HepG2 (cell line): ENCODE results near the gene LRRC27. TPM values are rescaled to one million over a fixed set of nuclear protein-coding genes. Genes with fewer than 3 reads are reported as not detected.

ENCODE experiments used
- BRD4 ChIP-seq: sonication (generic); formaldehyde crosslinking; IDR thresholded peaks from 2 replicates; pipeline ENCODE4 v1.4.0; 2020; ENCODE audit warnings: missing genetic modification reagents
- CREBL2 ChIP-seq: sonication (generic); formaldehyde crosslinking; IDR thresholded peaks from 2 replicates; pipeline ENCODE4 v1.8.1; 2023; ENCODE audit warnings: missing genetic modification reagents, mild to moderate bottlenecking, borderline replicate concordance
- CREM ChIP-seq, 2 experiments: sonication (generic) in 1 of 2; formaldehyde crosslinking in 1 of 2; IDR thresholded peaks; 2 replicates each; pipeline versions ENCODE4 v1.4.0 to v1.6.1; 2016 to 2020; ENCODE audit warnings: antibody characterized with exemption in 1 of 2, mild to moderate bottlenecking in 1 of 2, missing genetic modification reagents in 1 of 2
- ETV5 ChIP-seq: IDR thresholded peaks from 2 replicates; pipeline ENCODE4 v1.6.1; 2018; ENCODE audit warnings: missing biosample characterization, missing genetic modification reagents, inconsistent platforms, borderline replicate concordance
- FOXC1 ChIP-seq: sonication (generic); formaldehyde crosslinking; IDR thresholded peaks from 2 replicates; pipeline ENCODE4 v1.8.0; 2022; ENCODE audit warnings: mild to moderate bottlenecking, missing genetic modification reagents, borderline replicate concordance
- GMEB2 ChIP-seq: IDR thresholded peaks from 2 replicates; pipeline ENCODE4 v1.6.1; 2016; ENCODE audit warnings: missing biosample characterization, missing genetic modification reagents, low read depth
- HMGXB3 ChIP-seq: sonication (generic); formaldehyde crosslinking; IDR thresholded peaks from 2 replicates; pipeline ENCODE4 v1.4.0; 2020; ENCODE audit warnings: missing genetic modification reagents, borderline replicate concordance
- MAZ ChIP-seq, 2 experiments: sonication (generic) in 1 of 2; formaldehyde crosslinking in 1 of 2; IDR thresholded peaks; 2 replicates each; pipeline versions ENCODE4 v1.5.0 to v1.6.1; 2012 to 2020; ENCODE audit warnings: low read depth in 2 of 2, mild to moderate bottlenecking in 2 of 2, borderline replicate concordance in 1 of 2, improper control_type of control experiment in 1 of 2, low read length in 1 of 2, missing genetic modification reagents in 1 of 2, moderate library complexity in 1 of 2
- MEIS2 ChIP-seq: sonication (generic); formaldehyde crosslinking; IDR thresholded peaks from 2 replicates; pipeline ENCODE4 v1.9.0; 2021; ENCODE audit warnings: mild to moderate bottlenecking, missing genetic modification reagents
- NFATC3 ChIP-seq: sonication (generic); formaldehyde crosslinking; IDR thresholded peaks from 2 replicates; pipeline ENCODE4 v1.5.1; 2020; ENCODE audit warnings: mild to moderate bottlenecking, missing genetic modification reagents
- ZC3H4 ChIP-seq: sonication (generic); formaldehyde crosslinking; IDR thresholded peaks from 2 replicates; pipeline ENCODE4 v1.4.0; 2020; ENCODE audit warnings: missing genetic modification reagents, borderline replicate concordance
- ZFP1 ChIP-seq: IDR thresholded peaks from 2 replicates; pipeline ENCODE4 v1.6.1; 2016
- ZFY ChIP-seq: sonication (generic); formaldehyde crosslinking; IDR thresholded peaks from 2 replicates; pipeline ENCODE4 v1.4.0; 2020; ENCODE audit warnings: missing genetic modification reagents
- ZMAT5 ChIP-seq: sonication (generic); formaldehyde crosslinking; IDR thresholded peaks from 2 replicates; pipeline ENCODE4 v1.5.0; 2020; ENCODE audit warnings: mild to moderate bottlenecking, low read depth, missing genetic modification reagents, borderline replicate concordance
- ZNF253 ChIP-seq: sonication (generic); formaldehyde crosslinking; IDR thresholded peaks from 2 replicates; pipeline ENCODE4 v1.8.0; 2022; ENCODE audit warnings: mild to moderate bottlenecking, missing genetic modification reagents, borderline replicate concordance
- ZNF749 ChIP-seq: sonication (generic); formaldehyde crosslinking; IDR thresholded peaks from 2 replicates; pipeline ENCODE4 v1.8.0; 2022; ENCODE audit warnings: mild to moderate bottlenecking, missing genetic modification reagents, moderate library complexity, borderline replicate concordance
- ZNF790 ChIP-seq: sonication (generic); formaldehyde crosslinking; IDR thresholded peaks from 2 replicates; pipeline ENCODE4 v1.8.0; 2022; ENCODE audit warnings: missing genetic modification reagents, mild to moderate bottlenecking, borderline replicate concordance
- ZZZ3 ChIP-seq: sonication (generic); formaldehyde crosslinking; IDR thresholded peaks from 2 replicates; pipeline ENCODE4 v1.4.0; 2020; ENCODE audit warnings: missing genetic modification reagents, mild to moderate bottlenecking, borderline replicate concordance
- polyA plus RNA-seq, 8 experiments: library from polyadenylated mRNA; depleted of rRNA in 3 of 8; stranded (reverse) in 7 of 8; unstranded in 1 of 8; fragments of >200 nt; fragmentation: Illumina TruSeq in 4 of 8; extraction: Trizol in 4 of 8; gene quantifications; 2 replicates each; pipeline versions ENCODE4 v1.2.1 to v1.2.3, GENCODE V29; 2011 to 2016; ENCODE audit warnings: low read depth in 4 of 8, missing spikeins in 1 of 8, mixed read lengths in 1 of 8; ENCODE audit not compliant: insufficient read depth in 1 of 8
- total RNA-seq, 5 experiments: library from RNA; depleted of rRNA; stranded (reverse); fragments of >200 nt; fragmentation: Illumina TruSeq; extraction: Trizol; gene quantifications; 2 replicates each; pipeline ENCODE4 v1.2.3, GENCODE V29; 2016; ENCODE audit warnings: low read depth in 1 of 5
- TF ChIP-seq, protein P1 (sequence below): sonication (generic); formaldehyde crosslinking; IDR thresholded peaks from 2 replicates; pipeline ENCODE4 v1.5.1; 2020; ENCODE audit warnings: mild to moderate bottlenecking, moderate library complexity, missing genetic modification reagents

LRRC27 gene
- total and polyA plus RNA-seq, 2 of the 13 experiments (the other 11 are each of a cell fraction or from before 2014, with no cell fraction given): 4.2 to 4.6 TPM

GRCh38 chr10:132331601-132332432 is at the start of gene LRRC27 (continued):
- peak; percentile 76 for TF ChIP-seq GMEB2 (CRISPR knock-in tag)
- TF ChIP-seq ZNF749 (CRISPR knock-in tag): 0 out of 2 replicates have a peak, but pooled peaks have one; percentile 71
- no peak for TF ChIP-seq CREBL2 (CRISPR knock-in tag)
- peak; percentile 97 for TF ChIP-seq MAZ (IDR thresholded peaks at IDR 0.05; ENCODE audit: borderline replicate concordance, low read depth, low read length)
- TF ChIP-seq MAZ (CRISPR knock-in tag; IDR thresholded peaks at IDR 0.05; ENCODE audit: low read depth): peak; percentile 86
- 0 out of 2 replicates have a peak, but pooled peaks have one; percentile 67 for TF ChIP-seq BRD4
- no peak; the same call in 1 of the 2 replicates for TF ChIP-seq ZNF790
- no peak for TF ChIP-seq ZNF253 (CRISPR knock-in tag)
- TF ChIP-seq ZFP1 (CRISPR knock-in tag): no peak
- TF ChIP-seq ZC3H4 (CRISPR knock-in tag): no peak
- no peak for TF ChIP-seq HMGXB3 (CRISPR knock-in tag)
- no peak for TF ChIP-seq CREM (IDR thresholded peaks at IDR 0.05)
- TF ChIP-seq CREM (CRISPR knock-in tag; IDR thresholded peaks at IDR 0.05): no peak
- peak; percentile 19; the same call in 1 of the 2 replicates for TF ChIP-seq ZZZ3
- TF ChIP-seq, protein P1, sequence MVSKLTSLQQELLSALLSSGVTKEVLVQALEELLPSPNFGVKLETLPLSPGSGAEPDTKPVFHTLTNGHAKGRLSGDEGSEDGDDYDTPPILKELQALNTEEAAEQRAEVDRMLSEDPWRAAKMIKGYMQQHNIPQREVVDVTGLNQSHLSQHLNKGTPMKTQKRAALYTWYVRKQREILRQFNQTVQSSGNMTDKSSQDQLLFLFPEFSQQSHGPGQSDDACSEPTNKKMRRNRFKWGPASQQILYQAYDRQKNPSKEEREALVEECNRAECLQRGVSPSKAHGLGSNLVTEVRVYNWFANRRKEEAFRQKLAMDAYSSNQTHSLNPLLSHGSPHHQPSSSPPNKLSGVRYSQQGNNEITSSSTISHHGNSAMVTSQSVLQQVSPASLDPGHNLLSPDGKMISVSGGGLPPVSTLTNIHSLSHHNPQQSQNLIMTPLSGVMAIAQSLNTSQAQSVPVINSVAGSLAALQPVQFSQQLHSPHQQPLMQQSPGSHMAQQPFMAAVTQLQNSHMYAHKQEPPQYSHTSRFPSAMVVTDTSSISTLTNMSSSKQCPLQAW (CRISPR knock-in tag): no peak
- peak; percentile 70 for TF ChIP-seq ZFY (CRISPR knock-in tag)
- TF ChIP-seq FOXC1 (CRISPR knock-in tag): 0 out of 2 replicates have a peak, but pooled peaks have one; percentile 81
- TF ChIP-seq NFATC3: 0 out of 2 replicates have a peak, but pooled peaks have one; percentile 27
- TF ChIP-seq ETV5 (CRISPR knock-in tag): no peak
- TF ChIP-seq ZMAT5 (CRISPR knock-in tag): no peak
- 0 out of 2 replicates have a peak, but pooled peaks have one; percentile 28 for TF ChIP-seq MEIS2 (CRISPR knock-in tag)
